ENCODE measurements around the gene MRPL23. TPM values are rescaled to one million over a fixed set of nuclear protein-coding genes. Genes with fewer than 3 reads are reported as not detected.

Gene MRPL23
- total RNA-seq, 1 donor from 2014 or later: 148 TPM

DNA sequence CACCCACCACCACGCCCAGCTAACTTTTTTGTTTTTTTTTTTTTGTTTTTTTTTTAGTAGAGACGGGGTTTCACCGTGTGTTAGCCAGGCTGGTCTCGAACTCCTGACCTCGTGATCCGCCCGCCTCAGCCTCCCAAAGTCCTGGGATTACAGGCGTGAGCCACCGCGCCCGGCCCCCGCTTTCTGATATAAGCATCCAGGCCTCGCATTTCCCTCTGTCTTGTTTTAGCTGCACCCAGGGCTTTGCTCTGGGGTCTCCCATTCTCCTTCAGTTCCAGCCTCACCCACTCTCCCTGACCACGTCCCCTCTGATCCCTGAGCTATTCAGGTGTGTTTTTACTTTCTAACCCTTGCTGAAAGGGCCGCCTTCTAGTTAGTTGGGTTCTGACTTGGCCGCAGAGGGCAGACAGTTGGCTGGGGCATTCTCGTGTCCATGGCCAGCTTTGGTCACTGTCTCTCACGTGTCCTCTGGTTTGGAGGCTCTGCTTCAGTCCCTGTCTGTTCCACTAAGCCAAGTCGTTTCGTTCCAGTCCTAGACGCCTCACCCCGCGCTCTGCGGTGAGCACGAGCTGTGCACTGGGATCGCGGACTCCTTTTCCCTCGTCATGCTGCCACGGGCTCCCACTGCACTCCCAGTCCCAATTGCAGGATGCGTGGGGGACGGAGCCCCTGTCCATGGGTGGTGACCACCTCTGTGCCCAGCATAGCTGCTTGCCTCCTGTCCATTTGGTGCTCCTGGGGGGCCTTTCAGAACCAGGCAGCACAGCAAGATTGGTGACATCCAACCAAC, 33.7 kb upstream of the MRPL23 start:
- H3K27ac ChIP-seq: no peak overlapping the region
- intact Hi-C loops (cut with DNase I): no loop called here
- TF ChIP-seq POLR2AphosphoS5 (IDR thresholded peaks at IDR 0.05; ENCODE audit: insufficient read depth in 1 of 2, low read depth in 1 of 2) (no peak), POLR2A (IDR thresholded peaks at IDR 0.05) (no peak), CTCF (IDR thresholded peaks at IDR 0.05) (no peak)
- H3K9me3 ChIP-seq: no peaks in the 10 kb centered on the region
- H3K4me1 ChIP-seq: peaks cover 21% of the 10 kb centered on the region
- DNase-seq (ENCODE audit: extremely low spot score in 2 of 2): no peak
- no peaks in the 10 kb centered on the region for H3K36me3 ChIP-seq
- H3K27me3 ChIP-seq: no peaks in the 10 kb centered on the region
- H3K4me3 ChIP-seq: no peak overlapping the region

- no peaks in the 10 kb centered on the region for H3K27me3 ChIP-seq
- H3K4me3 ChIP-seq: no peak overlapping the region
- H3K36me3 ChIP-seq: no peaks in the 10 kb centered on the region
- H3K27ac ChIP-seq: no peak overlapping the region
- no peak for DNase-seq (ENCODE audit: extremely low spot score in 2 of 2)
- H3K4me1 ChIP-seq: peaks cover 22% of the 10 kb centered on the region
- intact Hi-C loops (cut with DNase I): loop anchor here (1.0 kb wide), 1 partner anchor 22 kb away; no protein-coding TSS in a partner anchor
- no peaks in the 10 kb centered on the region for H3K9me3 ChIP-seq
- TF ChIP-seq POLR2AphosphoS5 (IDR thresholded peaks at IDR 0.05; ENCODE audit: insufficient read depth in 1 of 2, low read depth in 1 of 2) (no peak), POLR2A (IDR thresholded peaks at IDR 0.05) (no peak), CTCF (IDR thresholded peaks at IDR 0.05) (no peak)
Measured at GRCh38 chr11:1915795-1916131, 31.4 kb upstream of the MRPL23 start.

DNA sequence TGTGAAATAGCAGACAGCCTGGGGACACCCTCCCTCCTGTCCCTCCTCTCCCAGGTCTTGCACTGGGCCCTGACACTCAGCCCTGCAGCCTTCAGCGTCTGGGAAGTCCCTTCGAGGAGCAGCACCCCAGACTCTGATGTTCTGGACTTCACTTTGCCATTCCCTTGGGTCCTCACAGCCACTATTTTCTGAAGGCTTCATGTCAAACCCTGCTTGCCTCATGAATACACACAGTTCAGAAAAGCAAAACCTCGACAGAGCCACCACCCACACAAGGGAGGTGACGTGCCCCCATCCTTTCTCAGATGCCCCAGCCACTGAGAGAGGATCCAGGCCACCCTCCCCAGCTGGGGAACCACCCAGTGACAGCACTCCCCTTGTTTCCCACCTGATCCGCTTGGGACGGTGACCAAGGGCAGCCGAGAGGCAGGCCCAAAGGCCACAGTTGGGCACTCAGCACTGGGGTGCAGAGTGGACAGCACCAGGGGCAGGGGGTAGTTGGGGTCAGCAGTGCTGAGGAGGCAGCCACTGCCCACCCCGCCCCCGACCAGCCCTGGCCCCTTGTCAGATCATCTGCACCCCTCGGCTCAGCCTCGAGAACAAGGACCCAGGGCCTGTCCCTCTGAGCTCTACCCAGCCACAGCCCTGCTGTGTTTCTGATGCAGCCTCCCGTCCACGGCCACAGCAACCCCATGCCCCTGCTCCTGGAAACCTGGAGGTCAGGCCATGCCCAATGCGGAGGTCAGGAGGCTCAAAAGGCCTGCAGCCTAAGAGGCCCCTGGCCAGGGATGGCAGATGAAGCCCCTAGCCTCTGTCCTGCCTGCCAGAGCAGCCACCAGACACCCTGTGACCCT, 30.8 kb upstream of the MRPL23 start:
- no peak for DNase-seq (ENCODE audit: extremely low spot score in 2 of 2)
- H3K27me3 ChIP-seq: no peaks in the 10 kb centered on the region

GRCh38 chr11:1916986-1917522, 30.1 kb upstream of the MRPL23 start:
- H3K36me3 ChIP-seq: no peaks in the 10 kb centered on the region
- H3K27me3 ChIP-seq: no peaks in the 10 kb centered on the region
- no peak for DNase-seq (ENCODE audit: extremely low spot score in 2 of 2)
- peaks cover 33% of the 10 kb centered on the region for H3K4me1 ChIP-seq
- TF ChIP-seq POLR2AphosphoS5 (IDR thresholded peaks at IDR 0.05; ENCODE audit: insufficient read depth in 1 of 2, low read depth in 1 of 2) (no peak), CTCF (IDR thresholded peaks at IDR 0.05) (no peak), POLR2A (IDR thresholded peaks at IDR 0.05) (no peak)
- no peaks in the 10 kb centered on the region for H3K9me3 ChIP-seq
- H3K4me3 ChIP-seq: no peak overlapping the region
- peak overlapping the region; percentile 31 for H3K27ac ChIP-seq
- intact Hi-C loops (cut with DNase I): loop anchor here (1.0 kb wide), 1 partner anchor 24 kb away; no protein-coding TSS in a partner anchor

More for the DNA sequence above, 30.8 kb upstream of the MRPL23 start:
- intact Hi-C loops (cut with DNase I): loop anchor here (1.0 kb wide), 1 partner anchor 23 kb away; no protein-coding TSS in a partner anchor
- Histone ChIP-seq H3K4me3 (no peak overlapping the region), H3K27ac (no peak overlapping the region), H3K9me3 (no peaks in the 10 kb centered on the region), H3K36me3 (no peaks in the 10 kb centered on the region), H3K4me1 (peaks cover 26% of the 10 kb centered on the region)
- TF ChIP-seq CTCF (IDR thresholded peaks at IDR 0.05) (no peak), POLR2AphosphoS5 (IDR thresholded peaks at IDR 0.05; ENCODE audit: insufficient read depth in 1 of 2, low read depth in 1 of 2) (no peak), POLR2A (IDR thresholded peaks at IDR 0.05) (no peak)
